Ishikawa (cell line): ENCODE data around the gene AFDN.

ENCODE experiments used
- EP300 ChIP-seq: IDR thresholded peaks from 2 replicates; pipeline ENCODE4 v1.6.1; 2012; ENCODE audit warnings: borderline replicate concordance
- FOXM1 ChIP-seq: IDR thresholded peaks from 2 replicates; pipeline ENCODE4 v1.6.1; 2012; ENCODE audit warnings: low read depth, borderline replicate concordance
- REST ChIP-seq: IDR thresholded peaks from 2 replicates; pipeline ENCODE4 v1.6.1; 2012; ENCODE audit warnings: low read depth, mild to moderate bottlenecking
- TAF1 ChIP-seq: IDR thresholded peaks from 2 replicates; pipeline ENCODE4 v1.6.1; 2012; ENCODE audit warnings: low read depth, mild to moderate bottlenecking
- USF1 ChIP-seq: IDR thresholded peaks from 2 replicates; pipeline ENCODE4 v1.6.1; 2012
- YY1 ChIP-seq: IDR thresholded peaks from 2 replicates; pipeline ENCODE4 v1.6.1; 2012; ENCODE audit warnings: low read depth
- ZBTB7A ChIP-seq: IDR thresholded peaks from 2 replicates; pipeline ENCODE4 v1.6.1; 2012; ENCODE audit warnings: low read depth
- TF ChIP-seq, protein P1 (sequence below): IDR thresholded peaks from 2 replicates; pipeline ENCODE4 v1.6.1; 2012

DNA sequence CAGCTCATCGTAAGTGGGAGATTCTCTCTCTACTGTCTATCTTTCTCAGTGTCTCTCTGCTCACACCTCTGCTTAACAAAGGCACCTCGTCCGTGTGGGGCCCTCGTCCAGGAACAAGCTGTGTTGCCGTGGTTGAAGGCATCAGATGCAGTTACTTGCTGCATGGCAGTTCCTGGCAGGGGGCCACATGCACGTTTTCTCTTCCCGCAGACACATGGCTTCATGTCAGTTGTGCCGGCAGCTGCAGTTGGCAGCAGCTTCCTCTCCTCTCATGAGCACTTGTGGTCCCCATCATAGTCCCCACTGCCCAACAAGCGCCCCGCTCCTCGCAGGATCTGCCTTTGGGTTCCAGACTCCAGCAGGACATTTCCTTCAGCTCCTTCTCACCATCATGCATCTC, 7.1 kb upstream of the AFDN start:
- no peak for TF ChIP-seq FOXM1
- no peak for TF ChIP-seq USF1
- no peak for TF ChIP-seq EP300
- no peak for TF ChIP-seq REST
- TF ChIP-seq TAF1: no peak
- no peak for TF ChIP-seq YY1
- TF ChIP-seq ZBTB7A: no peak
- TF ChIP-seq, protein P1, sequence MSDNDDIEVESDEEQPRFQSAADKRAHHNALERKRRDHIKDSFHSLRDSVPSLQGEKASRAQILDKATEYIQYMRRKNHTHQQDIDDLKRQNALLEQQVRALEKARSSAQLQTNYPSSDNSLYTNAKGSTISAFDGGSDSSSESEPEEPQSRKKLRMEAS: no peak
